GM18870 (cell line): ENCODE results near the gene SERTM2.
"Not testable (repeated sequence)": the region's sequence is repeated elsewhere in the genome, so short reads cannot be mapped to it uniquely, and the experiment has no call there.

ENCODE experiments used
- ATAC-seq: cut with Tn5 transposase; IDR thresholded peaks from one replicate; pipeline ENCODE4 v1.9.1; 2021; ENCODE audit warnings: moderate library complexity; ENCODE audit not compliant: unreplicated experiment

SERTM2 gene

GRCh38 chrX:111511477-111511876 is at the start of gene SERTM2:
TSS of gene SERTM2 (plus strand) at chrX:111511645. CDS start at chrX:111518858, 7,213 bp downstream.
- peak; percentile 93 for ATAC-seq

GRCh38 chrX:111465669-111466068 is 45.8 kb upstream of the SERTM2 start:
- ATAC-seq, result no peak

- no peak for ATAC-seq
These were observed 43.5 kb upstream of the SERTM2 start for GRCh38 chrX:111467896-111468295.

- ATAC-seq, result no peak
These were observed 40.6 kb upstream of the SERTM2 start for GRCh38 chrX:111470681-111471403.

GRCh38 chrX:111481896-111482295 is 29.5 kb upstream of the SERTM2 start:
- ATAC-seq, result no peak

- no peak for ATAC-seq
These were observed 28.3 kb upstream of the SERTM2 start for GRCh38 chrX:111483135-111483534.

GRCh38 chrX:111483881-111484280 is 27.6 kb upstream of the SERTM2 start:
- no peak for ATAC-seq

- ATAC-seq, result no peak
These were observed 20.8 kb upstream of the SERTM2 start for GRCh38 chrX:111490688-111491087.

GRCh38 chrX:111492085-111492484 is 19.4 kb upstream of the SERTM2 start:
- no peak for ATAC-seq

GRCh38 chrX:111498538-111499103 is 12.8 kb upstream of the SERTM2 start:
- ATAC-seq, result no peak

- no peak for ATAC-seq
These were observed 7.9 kb upstream of the SERTM2 start for GRCh38 chrX:111503485-111503993.

GRCh38 chrX:111504941-111505340 is 6.5 kb upstream of the SERTM2 start:
- ATAC-seq, result no peak

- ATAC-seq, result no peak
These were observed 5.7 kb upstream of the SERTM2 start for GRCh38 chrX:111505783-111506182.

GRCh38 chrX:111506826-111507225 is 4.6 kb upstream of the SERTM2 start:
- no peak for ATAC-seq

- no peak for ATAC-seq
These were observed 3.5 kb upstream of the SERTM2 start for GRCh38 chrX:111507933-111508332.

GRCh38 chrX:111515298-111515697 is 3.9 kb downstream of the SERTM2 start:
- ATAC-seq, result no peak

- no peak for ATAC-seq
These were observed 7.2 kb downstream of the SERTM2 start for GRCh38 chrX:111518667-111519066.

- no peak for ATAC-seq
These were observed 7.8 kb downstream of the SERTM2 start for GRCh38 chrX:111519215-111519614.

GRCh38 chrX:111520506-111520905 is 9.1 kb downstream of the SERTM2 start:
- ATAC-seq, result no peak

GRCh38 chrX:111521169-111521568 is 9.7 kb downstream of the SERTM2 start:
- ATAC-seq, result no peak

GRCh38 chrX:111543212-111543741 is 31.8 kb downstream of the SERTM2 start:
- ATAC-seq, result no peak

- ATAC-seq, result not testable (repeated sequence)
These were observed 37.8 kb downstream of the SERTM2 start for GRCh38 chrX:111549235-111549634.
